AG09319 (cell line): ENCODE measurements around the gene CEACAM1.

ENCODE experiments used
- DNase-seq: peaks from one replicate; pipeline ENCODE4 v3.0.0-alpha.2; 2010; ENCODE audit warnings: low read depth; ENCODE audit errors: extremely low read depth
- CTCF ChIP-seq: IDR thresholded peaks from 2 replicates; pipeline ENCODE4 v1.5.1; 2011; ENCODE audit warnings: low read depth, mild to moderate bottlenecking, inconsistent platforms, low read length, moderate library complexity

Gene CEACAM1

GRCh38 chr19:42478765-42479311, 49.4 kb downstream of the CEACAM1 start:
- no peak for TF ChIP-seq CTCF
- DNase-seq = no peak

GRCh38 chr19:42477933-42478332, 50.3 kb downstream of the CEACAM1 start:
- no peak for TF ChIP-seq CTCF
- DNase-seq = no peak

GRCh38 chr19:42477117-42477516, 51.2 kb downstream of the CEACAM1 start:
- no peak for DNase-seq
- TF ChIP-seq CTCF = no peak

- no peak for TF ChIP-seq CTCF
- no peak for DNase-seq
Measured at GRCh38 chr19:42475366-42475765, 52.9 kb downstream of the CEACAM1 start.

GRCh38 chr19:42474743-42475142, 53.5 kb downstream of the CEACAM1 start:
- no peak for DNase-seq
- TF ChIP-seq CTCF = no peak

GRCh38 chr19:42473686-42474085, 54.6 kb downstream of the CEACAM1 start:
- TF ChIP-seq CTCF = no peak
- no peak for DNase-seq

- no peak for TF ChIP-seq CTCF
- no peak for DNase-seq
Measured at GRCh38 chr19:42472402-42473147, 55.7 kb downstream of the CEACAM1 start.
